Prostate gland (tissue), 2 donors: ENCODE measurements around the gene CR2.

ENCODE experiments used
- CTCF ChIP-seq, 4 experiments: fragments of 200-600 bp in 2 of 4; fragments of 450-650 bp in 2 of 4; sonication (generic) in 2 of 4; IDR thresholded peaks; 1 replicate in 3 of 4; 2 replicates in 1 of 4; pipeline ENCODE4 v1.5.1; 2016 to 2019; ENCODE audit warnings: antibody characterized with exemption in 4 of 4, mild to moderate bottlenecking in 2 of 4, moderate library complexity in 2 of 4
- POLR2A ChIP-seq: fragments of 450-650 bp; IDR thresholded peaks from one replicate; pipeline ENCODE4 v1.6.1; 2016; ENCODE audit warnings: antibody characterized with exemption, mild to moderate bottlenecking
- POLR2AphosphoS5 ChIP-seq: sonication (generic); formaldehyde crosslinking; IDR thresholded peaks from one replicate; pipeline ENCODE4 v1.6.1; 2017; ENCODE audit warnings: antibody characterized with exemption

- TF ChIP-seq POLR2AphosphoS5 (no peak), CTCF (IDR thresholded peaks at IDR 0.05) (no peak), POLR2A (no peak)
Measured at GRCh38 chr1:207470927-207471326, 16.8 kb downstream of the CR2 start.
